Activated gamma-delta T cell (primary cell): Measurements from ENCODE around the gene KDM6A.
"Not testable (repeated sequence)": the region's sequence is repeated elsewhere in the genome, so short reads cannot be mapped to it uniquely, and the experiment has no call there.

Experiments used
- DNase-seq: peaks from one replicate; lab custom pipeline; 2025; lab: John Stamatoyannopoulos, UW

The KDM6A gene

DNA sequence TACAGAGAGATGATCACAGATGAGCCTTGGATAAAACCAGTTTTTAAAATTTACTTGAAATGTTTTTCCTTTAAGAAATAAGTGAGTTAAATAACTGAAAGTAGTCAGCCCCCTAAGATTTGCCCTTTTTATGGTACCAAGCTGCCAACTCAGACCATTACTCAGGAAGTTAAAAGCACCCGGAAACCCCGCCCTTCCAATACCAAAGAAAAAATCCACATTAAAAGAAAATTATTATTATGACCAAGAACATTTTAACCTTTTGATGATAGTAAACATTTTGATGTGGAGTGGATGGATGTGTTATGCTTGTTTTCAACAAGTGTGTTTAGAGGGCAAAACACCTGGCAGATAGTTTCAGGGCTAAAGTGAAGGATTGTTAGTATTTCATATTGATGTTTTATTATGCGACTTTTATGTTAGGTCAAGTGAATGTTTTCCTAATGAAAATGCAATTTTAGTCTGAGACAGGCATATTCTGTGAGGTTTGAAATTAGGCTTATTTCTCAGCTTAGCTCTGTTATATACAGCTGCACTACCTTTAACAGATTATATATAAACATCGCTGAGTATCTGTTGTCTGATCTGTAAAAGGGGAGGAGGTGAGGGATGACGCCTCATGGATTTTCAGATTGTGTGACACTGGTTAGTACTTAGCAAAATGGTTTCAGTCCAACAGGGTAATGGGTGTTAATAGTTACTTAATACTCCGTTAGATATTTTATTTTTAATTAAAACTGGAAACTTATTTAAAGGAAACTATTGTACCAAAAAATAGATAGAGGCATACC lies 89.0 kb downstream of the KDM6A start:
- DNase-seq, result no peak

DNA sequence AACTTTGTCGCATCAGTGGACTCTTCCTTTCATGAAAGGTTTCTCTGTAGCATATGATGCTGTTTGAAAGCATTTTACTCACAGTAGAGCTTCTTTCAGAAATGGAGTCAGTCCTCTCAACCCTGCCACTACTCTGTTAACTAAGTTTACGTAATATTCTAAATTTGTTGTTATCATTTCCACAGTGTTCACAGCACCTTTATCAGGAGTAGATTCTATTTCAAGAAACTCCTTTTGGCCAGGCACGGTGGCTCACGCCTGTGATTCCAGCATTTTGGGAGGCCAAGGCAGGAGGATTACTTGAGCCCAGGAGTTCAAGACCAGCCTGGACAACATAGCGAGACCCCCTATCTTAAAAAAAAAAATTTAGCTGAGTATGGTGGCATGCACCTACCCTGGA lies 90.0 kb downstream of the KDM6A start:
- no peak for DNase-seq

DNA sequence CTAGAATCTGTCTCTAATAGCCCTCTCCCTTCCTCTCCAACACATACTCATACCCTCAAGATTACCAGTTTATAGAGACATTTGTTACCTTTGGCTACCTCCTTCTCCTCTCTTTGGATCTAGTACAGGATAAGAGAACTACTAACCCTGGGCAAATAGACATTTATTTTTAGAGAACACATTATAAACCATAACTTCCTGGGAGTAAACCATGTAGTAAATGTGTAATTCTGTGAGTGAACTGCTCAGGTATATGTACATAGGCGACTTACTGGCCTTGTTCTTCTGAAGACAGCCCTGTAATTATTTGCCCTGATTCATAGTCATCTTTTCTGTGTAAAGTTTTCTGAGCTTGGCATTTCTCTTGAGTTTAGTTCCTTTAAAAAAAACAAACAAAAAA lies 94.2 kb downstream of the KDM6A start:
- no peak for DNase-seq

DNA sequence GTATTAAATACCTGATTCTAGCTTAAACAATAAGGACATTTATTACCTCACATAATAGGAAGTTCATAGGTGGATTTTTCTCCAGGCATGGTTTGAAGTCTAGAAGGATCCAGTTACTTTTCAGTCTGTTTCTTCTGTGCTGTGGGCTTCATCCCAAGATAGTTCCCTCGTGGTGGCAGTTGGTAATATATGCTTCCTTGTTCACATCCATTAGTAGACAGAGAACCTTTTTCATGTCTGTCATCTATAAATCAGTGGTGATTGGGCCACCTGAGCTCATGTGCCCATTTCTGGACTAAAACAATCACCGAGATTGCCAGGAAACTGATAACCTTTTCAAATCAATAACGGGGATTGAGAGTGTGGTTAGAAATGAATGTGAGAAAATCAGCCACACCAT lies 97.7 kb downstream of the KDM6A start:
- no peak for DNase-seq

DNA sequence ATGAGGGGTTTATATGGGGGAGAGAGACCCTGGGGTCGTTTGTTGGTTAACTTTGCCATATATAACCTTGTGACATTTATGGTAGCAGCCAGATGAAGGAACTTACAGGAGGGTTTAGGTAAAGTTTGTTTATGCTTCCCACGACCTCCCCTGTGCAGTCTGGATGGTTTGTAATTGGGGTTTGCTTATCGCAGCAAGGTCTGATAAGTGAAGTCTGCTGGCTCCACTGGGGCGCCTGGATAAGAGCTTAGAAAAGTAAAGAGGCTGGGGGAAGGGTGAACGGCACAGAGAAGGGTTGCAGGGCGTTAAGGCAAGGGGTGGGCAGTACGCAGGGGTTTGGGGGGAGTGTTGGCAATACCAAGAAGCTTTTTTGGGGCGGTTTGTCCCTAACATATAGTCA lies 98.7 kb downstream of the KDM6A start:
- no peak for DNase-seq

DNA sequence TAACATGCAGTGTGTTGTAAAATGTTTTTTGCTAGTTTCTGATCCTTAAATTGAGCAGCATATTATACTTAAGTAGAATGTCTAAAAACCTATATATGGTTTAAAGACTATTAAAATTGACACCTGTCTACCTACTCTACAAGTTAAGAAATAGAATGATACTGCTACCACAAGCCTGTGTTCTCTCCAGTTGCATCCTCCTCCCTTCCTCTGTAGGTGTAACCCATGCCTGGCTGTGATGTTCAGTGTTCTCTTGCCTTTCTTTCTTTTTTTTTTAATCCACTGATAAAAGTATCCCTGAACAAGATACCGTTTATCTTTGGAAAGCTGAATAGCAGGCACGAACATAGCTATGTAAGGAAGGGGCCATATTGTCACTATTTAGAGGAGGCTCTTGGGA lies 99.1 kb downstream of the KDM6A start:
- no peak for DNase-seq

DNA sequence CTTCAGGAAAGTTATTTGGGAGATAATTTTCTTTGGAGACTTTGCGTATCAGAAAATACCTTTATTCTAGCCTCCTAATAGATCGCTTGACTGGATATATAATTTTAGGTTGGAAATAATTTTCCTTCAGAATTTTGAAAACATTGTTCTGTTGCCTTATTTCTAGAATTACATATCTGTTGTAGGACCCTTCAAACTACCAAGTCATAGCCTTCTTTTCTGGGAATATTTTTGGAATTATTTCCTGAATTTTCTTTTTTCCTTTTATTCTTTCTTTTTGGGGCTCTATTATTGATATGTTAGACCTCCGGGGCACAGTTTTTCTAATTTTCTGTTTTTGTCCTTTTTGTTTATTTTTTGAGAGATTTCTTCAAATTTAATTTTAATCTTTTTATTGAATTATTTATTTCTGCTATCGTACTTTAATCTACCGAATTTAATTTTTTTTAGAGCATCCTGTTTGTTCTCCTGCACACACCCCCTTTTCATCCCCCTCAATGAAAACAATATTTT lies 100.5 kb downstream of the KDM6A start:
- no peak for DNase-seq

DNA sequence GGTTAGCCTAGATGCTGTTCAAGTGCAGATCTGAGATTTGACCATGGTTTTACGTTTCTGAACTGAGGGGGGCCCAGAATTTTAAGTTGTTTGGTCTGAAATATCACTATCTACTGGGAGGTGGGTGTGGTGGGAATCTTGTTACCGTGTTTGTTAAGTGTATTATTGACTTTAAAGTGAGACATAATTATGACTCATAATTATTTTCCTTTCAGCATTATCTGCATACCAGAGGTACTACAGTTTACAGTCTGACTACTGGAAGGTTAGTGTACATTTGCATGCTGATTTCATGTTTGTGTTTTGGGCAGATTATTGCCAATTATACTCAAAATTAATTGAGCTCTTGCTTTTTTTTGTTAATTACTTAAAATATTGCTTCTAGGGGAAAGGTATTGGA lies 101.5 kb downstream of the KDM6A start:
- no peak for DNase-seq

DNA sequence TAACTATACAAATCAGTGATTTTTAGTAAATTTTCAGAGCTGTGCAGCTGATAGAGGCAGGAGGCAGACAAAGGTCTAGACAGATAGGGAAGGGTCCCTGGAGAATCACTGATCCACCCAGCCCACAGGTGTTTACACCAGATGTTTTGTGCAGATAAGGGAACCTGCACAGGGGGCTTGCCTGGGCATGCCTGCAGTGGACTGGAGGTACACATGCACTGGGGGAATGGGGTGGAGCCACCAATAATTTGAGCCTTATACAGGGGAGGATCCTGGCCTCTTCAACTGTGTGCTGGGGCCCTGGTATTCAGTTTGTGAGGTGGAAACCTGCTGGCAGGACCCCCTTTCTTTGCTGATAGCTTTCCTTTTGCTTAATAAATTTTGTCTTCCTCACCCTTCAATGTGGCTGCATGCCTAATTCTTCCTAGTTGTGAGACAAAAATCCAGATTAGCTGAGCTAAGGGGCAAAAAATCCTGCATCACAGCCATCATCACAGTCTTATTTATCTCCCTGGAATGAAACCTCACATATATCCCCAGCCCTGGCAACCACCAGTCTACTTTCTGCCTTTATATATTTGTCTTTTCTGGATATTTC lies 102.8 kb downstream of the KDM6A start:
- no peak for DNase-seq

DNA sequence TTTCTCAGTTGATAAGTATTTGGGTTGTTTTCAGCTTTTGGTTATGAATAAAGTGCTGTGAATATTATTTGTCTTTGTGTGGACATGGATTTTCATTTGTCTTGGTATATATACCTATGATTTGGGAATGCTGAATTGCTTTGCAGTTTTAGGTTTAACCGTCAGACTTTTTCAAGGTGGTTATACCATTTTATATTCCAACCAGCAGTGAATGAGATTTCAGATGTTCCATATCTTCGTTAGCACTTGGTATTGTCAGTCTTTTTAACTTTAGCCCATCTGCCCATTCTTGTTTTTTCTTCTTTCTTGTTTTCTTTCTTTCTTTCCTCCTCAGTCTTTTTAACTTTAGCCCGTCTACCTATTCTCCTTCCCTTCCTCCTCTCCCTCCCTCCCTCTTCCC lies 106.0 kb downstream of the KDM6A start:
- DNase-seq, result no peak

DNA sequence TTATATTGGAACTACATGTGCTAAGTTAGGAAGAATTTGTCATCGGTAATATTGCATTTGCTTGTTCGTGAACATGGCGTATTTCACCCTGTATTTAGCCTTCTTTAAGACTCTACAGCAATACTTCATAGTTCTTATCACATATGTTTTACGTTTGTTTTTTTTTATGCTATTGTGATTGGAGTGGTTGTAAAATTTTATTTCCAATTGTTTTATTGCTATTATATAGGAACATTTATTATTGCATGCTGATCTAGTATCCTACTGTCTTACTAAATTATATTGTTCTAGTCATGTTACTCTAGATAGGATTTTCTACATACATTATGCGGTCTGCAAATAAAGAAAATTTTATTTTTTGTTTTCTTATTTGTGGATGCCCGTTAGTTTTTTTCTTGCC lies 107.4 kb downstream of the KDM6A start:
- DNase-seq, result no peak

DNA sequence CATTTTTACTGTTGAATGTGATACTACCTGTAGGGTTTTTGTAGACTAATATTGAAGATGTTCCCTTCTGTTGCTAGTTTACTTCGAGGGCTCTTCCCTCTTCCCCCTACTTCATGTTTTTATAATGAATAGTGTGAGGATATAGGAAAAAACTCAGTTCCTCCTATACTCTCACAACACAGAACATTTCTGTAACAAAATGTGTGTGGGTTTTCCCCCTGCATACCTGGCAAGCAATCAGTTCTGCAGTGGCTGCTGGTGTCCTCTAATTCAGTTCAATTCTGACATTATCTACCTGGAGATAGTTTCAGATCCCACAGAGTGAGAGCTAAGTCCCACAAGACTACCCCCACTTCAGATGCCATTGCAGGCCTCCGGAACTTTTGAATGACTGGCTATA lies 107.9 kb downstream of the KDM6A start:
- DNase-seq, result no peak

DNA sequence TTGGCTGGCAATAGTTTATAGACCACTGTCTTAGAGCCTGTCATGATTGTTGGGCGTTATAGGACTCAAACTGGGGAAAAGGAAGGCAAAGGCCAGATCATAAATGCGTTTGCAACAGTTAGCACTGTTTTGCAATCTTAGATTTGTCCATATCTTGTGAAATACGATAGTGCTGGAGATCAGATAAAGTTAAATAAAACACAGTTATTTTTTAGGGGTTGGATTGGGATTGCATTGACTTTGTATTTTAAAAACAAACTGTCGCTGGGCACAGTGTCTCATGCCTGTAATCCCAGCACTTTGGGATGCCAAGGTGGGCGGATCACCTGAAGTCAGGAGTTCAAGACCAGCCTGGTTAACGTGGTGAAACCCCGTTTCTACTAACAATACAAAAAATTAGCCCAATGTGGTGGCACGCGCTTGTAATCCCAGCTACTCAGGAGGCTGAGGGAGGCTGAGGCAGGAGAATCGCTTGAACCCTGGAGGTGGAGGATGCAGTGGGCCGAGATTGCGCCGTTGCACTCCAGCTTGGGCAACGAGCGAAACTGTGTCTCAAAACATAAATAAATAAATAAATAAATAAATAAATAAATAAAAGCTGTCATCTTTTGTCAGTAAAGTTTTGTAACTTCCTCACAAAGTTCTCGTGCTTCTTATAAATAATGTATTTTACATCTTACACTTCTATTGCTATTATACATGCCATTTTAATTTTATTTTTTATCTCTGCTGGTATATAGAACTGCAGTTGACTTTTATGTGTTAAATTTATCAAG lies 117.2 kb downstream of the KDM6A start:
- DNase-seq, result no peak

DNA sequence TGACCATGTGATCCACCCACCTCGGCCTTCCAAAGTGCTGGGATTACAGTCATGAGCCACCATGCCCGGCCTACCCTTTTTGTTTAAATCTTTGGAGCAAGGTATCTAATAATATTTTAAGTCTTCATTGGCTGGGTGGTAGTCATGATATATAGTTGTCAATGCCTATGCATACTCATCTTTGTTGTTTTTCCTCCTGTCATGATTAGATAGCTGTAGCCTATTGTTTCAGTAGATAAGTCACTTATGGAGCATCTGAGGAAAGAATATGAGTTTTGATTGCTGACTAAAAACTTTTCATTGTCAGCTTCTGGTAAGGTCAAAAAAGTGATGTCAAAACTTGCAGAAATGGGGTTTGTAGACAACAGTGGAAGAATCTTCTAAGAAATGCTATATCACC lies 119.8 kb downstream of the KDM6A start:
- DNase-seq, result no peak

DNA sequence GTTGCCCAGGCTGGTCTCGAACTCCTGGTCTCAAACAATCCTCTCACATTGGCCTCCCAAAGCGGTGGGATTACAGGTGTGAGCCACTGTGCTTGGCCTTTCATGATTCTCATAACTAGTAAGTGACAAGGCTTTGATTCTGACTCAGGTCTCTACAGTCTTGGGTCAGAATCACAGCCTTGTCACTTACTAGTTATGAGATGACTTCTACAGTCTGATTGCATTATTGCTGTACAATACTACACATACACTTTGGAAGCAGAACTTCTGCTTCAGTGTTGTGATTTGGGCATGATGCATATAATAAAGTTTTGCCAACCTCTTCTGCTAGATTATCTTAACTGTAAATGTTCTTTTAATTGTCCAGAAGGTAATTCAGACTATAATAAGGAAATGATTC lies 123.3 kb downstream of the KDM6A start:
- no peak for DNase-seq

DNA sequence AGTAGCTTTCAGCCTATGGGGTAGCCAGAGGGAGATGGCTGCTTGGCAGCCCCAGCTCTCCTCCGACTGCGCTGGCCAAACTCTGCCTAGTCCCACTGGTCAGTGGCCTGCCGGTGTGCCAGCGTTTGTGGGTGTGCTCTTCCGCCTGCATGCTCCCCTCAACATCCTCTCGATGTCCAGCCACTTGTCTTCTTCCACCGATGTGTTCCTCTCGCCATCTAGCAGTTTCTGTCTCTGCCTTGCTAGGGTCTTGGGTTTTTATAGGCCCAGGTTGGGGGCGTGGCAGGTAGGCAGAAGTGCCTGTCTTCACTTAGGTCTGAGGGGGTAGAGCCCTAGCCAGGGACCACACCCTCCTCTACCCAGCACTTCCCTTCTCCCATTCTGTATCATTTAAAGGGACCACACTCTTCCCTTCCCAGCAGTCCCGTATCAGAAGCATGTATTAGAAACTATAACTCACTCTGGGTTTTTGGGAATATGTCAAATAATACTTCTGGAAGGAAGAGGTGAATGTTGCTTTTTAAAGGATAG lies 124.4 kb downstream of the KDM6A start:
- DNase-seq, result no peak

DNA sequence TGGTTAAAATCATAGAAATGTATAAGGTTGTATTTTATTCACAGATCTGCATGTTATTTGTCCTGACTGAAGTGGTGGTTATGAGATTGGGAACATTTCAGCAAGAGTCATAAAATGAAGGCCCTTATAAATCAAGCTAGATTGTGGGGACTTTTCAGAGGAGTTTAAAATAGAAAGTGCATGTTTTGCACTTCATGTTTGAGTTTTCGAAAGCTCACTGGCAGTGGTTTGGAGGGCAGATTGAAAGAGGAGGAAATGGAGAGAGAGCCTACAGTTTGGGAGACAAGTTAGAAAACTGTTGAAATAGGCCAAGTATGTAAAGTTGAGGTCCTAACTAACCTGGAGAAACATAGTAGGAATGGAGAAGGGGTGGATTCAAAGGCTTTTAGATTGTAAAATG lies 124.9 kb downstream of the KDM6A start:
- DNase-seq, result no peak

DNA sequence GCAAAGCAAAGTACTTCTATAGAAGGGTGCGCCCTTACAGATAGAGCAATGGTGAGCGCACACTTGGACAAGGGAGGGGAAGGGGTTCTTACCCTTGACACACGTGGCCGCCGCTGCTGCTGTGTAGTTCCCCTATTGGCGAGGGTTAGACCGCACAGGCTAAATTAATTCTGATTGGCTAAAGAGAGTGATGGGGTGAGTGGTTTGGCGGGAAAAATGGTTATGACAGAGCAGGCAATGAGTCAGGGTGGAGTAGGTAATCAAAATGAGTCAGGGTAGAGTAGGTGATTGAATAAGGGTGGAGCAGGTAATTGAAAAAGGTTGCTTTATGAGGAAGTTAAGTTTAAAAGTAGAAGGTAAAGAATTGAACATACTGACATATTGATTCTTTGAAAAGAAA lies 126.2 kb downstream of the KDM6A start:
- not testable (repeated sequence) for DNase-seq

DNA sequence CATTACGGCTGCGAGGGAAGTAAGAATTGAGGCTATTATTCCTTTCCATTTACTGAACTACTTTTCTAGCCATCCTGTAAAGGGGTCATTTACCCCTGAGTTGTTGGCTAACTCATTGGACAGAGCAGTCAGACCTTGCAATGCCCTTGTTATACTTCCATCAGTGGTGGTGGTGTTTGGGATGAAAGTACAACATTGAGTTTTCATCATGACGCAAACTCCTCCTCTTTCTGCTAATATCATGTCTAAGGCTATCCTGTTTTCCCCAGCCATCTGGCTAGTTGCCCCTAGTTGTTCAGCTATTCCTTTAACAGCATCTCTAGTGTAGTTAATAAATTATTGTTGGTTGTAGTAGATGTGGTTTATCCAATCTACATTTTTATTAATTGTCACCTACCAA lies 126.9 kb downstream of the KDM6A start:
- not testable (repeated sequence) for DNase-seq

DNA sequence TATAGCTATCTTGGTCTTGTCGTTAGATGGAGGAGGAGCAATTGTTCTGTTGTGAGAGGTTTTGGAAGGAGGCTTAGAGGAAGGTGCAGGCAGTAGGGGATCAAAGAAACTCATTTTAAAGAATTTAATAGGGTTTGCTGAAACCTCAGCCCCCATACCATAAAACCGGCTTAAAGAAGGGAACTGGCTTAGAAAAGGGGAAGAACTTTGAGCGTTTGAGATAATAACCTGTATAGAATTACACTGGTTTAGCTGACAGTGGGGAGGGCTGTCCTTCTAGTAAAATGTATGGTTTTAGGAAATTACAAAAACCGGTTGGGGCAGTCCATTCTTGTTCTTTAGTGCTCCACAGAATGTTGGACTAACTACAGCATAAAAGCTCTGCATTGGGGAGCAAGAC lies 128.1 kb downstream of the KDM6A start:
- DNase-seq, result no peak

DNA sequence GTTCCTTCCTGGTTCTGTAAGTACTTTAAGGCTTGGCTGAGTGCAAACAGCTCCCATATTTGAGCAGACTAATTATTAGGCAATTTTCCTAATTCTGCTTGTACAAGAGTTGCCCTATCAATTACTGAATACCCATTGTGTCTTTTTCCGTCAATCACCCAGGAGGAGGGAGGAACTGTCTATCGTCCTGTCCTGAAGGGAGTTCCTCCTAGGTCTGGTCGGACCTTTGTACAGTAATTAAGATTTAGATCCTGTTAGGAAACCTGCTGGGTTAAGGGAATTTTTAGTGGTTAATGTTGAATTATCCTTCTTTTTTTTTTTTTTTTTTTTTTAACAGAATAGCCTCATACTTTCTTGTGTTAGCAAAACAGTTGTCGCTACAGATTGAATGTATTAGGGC lies 130.1 kb downstream of the KDM6A start:
- no peak for DNase-seq

DNA sequence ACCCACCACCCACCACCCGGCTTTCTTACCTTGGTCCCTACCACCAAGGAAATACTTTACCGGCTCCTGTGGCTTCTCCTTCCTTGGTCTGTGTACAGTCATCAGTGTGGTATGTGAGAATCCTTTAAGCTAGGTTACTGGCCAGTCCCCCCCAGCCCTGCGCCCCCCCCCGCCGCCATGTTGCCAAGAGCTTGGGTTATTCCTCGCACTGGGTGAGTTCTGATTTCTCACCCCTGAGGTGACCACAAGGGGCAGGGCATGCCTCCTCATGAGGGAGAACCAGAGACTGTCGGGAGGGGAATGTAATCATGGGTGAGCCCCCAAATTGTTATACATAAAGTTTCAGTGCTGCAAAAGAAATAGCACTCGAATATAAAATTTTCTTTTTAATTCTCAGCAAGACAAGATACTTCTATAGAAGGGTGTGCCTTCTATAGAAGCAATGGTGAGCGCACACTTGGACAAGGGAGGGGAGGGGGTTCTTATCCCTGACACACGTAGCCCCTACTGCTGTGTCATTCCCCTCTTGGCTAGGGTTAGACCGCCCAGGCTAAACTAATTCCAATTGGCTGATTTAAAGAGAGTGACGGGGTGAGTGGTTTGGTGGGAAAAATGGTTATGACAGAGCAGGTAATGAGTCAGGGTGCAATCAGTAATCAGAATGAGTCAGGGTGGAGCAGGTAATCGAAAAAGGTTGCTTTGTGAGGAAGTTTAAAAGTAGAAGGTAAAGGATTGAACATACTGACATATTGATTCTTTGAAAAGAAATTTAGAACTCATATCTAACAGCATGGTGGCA lies 133.2 kb downstream of the KDM6A start:
- DNase-seq, result no peak
